ENCODE data around the gene GRIK1.

DNA sequence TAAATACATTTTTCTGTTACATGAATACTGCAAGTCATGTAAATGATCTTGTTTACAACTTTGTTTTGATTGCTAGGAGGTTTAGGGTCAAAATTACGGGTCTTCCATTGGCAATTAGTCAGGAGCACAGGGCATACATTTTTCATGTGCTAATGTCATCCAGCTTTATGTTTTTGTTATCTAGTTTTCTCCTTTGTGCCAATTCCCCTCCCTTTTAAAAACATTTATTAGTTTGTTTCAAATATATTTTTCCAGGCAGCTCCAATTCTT, 280.9 kb downstream of the GRIK1 start:
- TF ChIP-seq, protein P1, sequence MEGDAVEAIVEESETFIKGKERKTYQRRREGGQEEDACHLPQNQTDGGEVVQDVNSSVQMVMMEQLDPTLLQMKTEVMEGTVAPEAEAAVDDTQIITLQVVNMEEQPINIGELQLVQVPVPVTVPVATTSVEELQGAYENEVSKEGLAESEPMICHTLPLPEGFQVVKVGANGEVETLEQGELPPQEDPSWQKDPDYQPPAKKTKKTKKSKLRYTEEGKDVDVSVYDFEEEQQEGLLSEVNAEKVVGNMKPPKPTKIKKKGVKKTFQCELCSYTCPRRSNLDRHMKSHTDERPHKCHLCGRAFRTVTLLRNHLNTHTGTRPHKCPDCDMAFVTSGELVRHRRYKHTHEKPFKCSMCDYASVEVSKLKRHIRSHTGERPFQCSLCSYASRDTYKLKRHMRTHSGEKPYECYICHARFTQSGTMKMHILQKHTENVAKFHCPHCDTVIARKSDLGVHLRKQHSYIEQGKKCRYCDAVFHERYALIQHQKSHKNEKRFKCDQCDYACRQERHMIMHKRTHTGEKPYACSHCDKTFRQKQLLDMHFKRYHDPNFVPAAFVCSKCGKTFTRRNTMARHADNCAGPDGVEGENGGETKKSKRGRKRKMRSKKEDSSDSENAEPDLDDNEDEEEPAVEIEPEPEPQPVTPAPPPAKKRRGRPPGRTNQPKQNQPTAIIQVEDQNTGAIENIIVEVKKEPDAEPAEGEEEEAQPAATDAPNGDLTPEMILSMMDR (IDR thresholded peaks at IDR 0.05; ENCODE audit: low read depth, low read length, poor library complexity, severe bottlenecking): no peak
- no peak for TF ChIP-seq EZH2phosphoT487 (IDR thresholded peaks at IDR 0.05; ENCODE audit: borderline replicate concordance, low read length)

Measured in DOHH2 (cell line).